NCI-H460 (cell line): Measurements from ENCODE around the gene DNAJC22. TPM values are rescaled to one million over a fixed set of nuclear protein-coding genes. Genes with fewer than 3 reads are reported as not detected.
"Not testable (repeated sequence)": the region's sequence is repeated elsewhere in the genome, so short reads cannot be mapped to it uniquely, and the experiment has no call there.

Source experiments
- DNase-seq: peaks from one replicate; pipeline ENCODE4 v3.0.0-alpha.2; 2016; ENCODE audit warnings: low read depth; ENCODE audit errors: extremely low read depth
- polyA plus RNA-seq: library from polyadenylated mRNA; depleted of rRNA; stranded (reverse); fragments of >200 nt; gene quantifications from 2 replicates; pipeline ENCODE4 v1.2.3, GENCODE V29; 2014; cell fraction: nucleus; rRNA removed
- total RNA-seq: library from RNA; depleted of rRNA; stranded (reverse); fragments of >200 nt; shearing (Covaris generic); gene quantifications from 2 replicates; pipeline ENCODE4 v1.2.3, GENCODE V29; 2014; rRNA removed

The DNAJC22 gene
- 1.7 and 2.2 TPM in 2 replicates for total RNA-seq
- polyA plus RNA-seq: 5.4 and 5.5 TPM in 2 replicates

- DNase-seq: no peak
Observed at GRCh38 chr12:49346659-49347310, at the start of gene DNAJC22. Gene DNAJC22 (plus strand): TSS chr12:49346888. CDS start chr12:49348873, 1,985 bp downstream.

GRCh38 chr12:49297695-49298060 is 49.0 kb upstream of the DNAJC22 start:
- no peak for DNase-seq

- DNase-seq: no peak
Observed at GRCh38 chr12:49298160-49298559, 48.5 kb upstream of the DNAJC22 start.

- no peak for DNase-seq
Observed at GRCh38 chr12:49301760-49302159, 44.9 kb upstream of the DNAJC22 start.

DNA sequence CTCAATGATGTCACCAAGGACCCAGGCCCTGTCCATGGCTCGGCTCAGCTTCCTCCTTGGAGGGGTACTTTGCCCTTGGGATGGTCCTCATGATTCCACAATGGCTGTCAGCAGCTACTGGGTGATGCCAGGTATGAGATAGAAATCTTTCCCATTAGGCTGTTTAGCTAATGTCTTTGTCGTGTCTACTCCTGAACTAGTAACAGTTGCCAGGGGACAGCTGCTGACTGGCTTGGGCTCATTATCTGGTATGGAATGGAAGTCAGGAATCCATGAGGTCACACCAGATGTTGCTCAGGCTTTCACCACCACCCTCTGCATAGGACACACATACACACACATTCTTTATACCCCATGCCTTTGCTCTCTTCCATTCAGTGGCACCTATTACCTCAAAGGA is 42.5 kb upstream of the DNAJC22 start:
- DNase-seq: no peak

DNA sequence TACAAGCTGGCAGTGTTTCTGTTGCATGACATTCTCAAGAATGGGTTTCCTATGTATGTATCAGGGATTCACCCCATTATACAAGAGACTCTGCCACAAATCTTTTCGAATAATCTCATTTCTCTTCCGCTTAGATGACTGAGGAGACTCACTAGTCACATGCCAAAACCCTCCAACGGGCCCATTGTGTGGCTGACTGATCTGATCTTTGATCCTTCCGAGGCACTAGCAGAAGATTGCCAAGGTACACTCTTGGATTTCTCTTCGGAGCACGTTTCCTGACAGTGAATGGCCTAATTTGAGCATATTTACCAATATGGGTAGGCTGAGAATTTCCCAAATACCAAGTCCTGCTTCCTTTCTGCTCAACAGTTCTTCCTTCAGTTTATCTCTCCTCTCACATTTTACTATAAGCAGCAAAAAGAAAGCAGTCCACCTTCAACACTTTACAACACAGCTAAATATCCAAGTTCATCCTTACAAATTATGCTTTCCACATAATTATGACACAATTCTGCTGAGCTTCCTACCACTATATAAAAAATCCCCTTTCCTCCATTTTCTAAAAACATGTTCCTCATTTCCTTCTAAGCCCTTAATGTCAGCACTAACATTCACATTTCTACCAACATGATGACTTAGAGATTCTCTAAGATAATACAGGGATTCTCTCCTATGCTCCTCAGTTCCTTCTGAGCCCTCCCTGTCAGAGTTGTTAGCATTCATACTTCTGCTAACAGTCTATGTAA is 40.8 kb upstream of the DNAJC22 start:
- no peak for DNase-seq

DNA sequence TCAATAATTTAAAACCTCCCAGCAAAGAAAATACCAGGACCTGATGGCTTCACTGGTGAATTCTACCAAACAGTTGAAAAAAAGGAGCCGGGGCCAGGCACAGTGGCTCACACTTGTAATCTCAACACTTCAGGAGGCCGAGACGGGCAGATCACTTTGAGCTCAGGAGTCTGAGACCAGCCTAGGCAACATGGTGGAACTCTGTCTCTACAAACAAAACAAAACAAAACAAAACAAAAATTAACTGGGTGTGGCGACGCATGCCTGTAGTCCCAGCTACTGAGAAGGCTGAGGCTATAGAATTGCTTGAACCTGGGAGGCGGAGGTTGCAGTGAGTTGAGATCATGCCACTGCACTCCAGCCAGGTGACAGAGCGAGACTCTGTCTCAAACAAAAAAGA is 37.3 kb upstream of the DNAJC22 start:
- no peak for DNase-seq

DNA sequence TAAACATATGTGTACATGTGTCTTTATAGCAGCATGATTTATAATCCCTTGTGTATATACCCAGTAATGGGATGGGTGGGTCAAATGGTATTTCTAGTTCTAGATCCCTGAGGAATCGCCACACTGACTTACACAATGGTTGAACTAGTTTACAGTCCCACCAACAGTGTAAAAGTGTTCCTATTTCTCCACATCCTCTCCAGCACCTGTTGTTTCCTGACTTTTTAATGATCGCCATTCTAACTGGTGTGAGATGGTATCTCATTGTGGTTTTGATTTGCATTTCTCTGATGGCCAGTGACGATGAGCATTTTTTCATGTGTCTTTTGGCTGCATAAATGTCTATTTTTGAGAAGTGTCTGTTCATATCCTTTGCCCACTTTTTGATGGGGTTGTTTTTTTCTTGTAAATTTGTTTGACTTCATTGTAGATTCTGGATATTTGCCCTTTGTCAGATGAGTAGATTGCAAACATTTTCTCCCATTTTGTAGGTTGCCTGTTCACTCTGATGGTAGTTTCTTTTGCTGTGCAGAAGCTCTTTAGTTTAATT is 36.2 kb upstream of the DNAJC22 start:
- DNase-seq: not testable (repeated sequence)

- DNase-seq: no peak
Observed at GRCh38 chr12:49314811-49315210, 31.9 kb upstream of the DNAJC22 start.

DNA sequence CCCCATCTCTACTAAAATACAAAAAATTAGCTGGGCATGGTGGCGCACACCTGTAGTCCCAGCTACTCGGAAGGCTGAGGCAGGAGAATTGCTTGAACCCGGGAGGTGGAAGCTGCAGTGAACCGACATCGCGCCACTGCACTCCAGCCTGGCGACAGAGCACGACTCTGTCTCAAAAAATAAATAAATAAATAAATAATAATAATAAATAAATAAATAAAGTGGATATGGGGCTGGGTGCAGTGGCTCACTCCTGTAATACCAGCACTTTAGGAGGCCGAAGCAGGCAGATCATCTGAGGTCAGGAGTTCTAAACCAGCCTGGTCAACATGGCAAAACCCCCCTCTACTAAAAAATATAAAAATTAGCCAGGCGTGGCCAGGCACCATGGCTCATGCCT is 29.6 kb upstream of the DNAJC22 start:
- not testable (repeated sequence) for DNase-seq

DNA sequence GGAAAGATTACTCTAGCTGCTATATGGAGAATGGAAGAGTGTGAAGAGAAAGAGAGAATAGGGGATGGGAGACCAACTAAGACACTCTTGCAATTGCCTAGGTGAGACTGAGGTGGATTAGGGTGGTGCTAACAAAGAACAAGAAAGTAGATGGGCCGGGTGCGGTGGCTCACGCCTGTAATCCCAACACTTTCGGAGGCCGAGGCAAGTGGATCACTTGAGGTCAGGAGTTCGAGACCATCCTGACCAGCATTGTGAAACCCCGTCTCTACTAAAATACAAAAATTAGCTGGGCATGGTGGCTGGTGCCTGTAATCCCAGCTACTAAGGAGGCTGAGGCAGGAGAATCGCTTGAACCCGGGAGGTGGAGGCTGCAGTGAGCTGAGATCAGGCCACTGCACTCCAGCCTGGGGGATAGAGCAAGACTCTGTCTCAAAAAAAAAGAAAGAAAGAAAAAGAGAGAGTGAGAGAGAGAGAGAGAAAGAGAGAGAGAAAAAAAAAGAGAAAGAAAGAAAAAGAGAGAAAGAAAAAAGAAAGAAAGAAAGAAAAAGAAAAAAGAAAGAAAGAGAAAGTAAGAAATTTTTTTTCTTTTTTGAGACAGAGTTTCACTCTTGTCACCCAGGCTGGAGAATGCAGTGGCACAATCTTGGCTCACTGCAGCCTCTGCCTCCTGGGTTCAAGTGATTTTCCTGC is 26.1 kb upstream of the DNAJC22 start:
- not testable (repeated sequence) for DNase-seq

- DNase-seq: no peak
Observed at GRCh38 chr12:49322367-49322707, 24.4 kb upstream of the DNAJC22 start.

GRCh38 chr12:49322708-49323523 is 23.8 kb upstream of the DNAJC22 start, which contains the start of gene TROAP:
Gene TROAP (plus strand): TSS chr12:49323255. CDS start chr12:49323609, 354 bp downstream.
- peak; percentile 99 for DNase-seq

DNA sequence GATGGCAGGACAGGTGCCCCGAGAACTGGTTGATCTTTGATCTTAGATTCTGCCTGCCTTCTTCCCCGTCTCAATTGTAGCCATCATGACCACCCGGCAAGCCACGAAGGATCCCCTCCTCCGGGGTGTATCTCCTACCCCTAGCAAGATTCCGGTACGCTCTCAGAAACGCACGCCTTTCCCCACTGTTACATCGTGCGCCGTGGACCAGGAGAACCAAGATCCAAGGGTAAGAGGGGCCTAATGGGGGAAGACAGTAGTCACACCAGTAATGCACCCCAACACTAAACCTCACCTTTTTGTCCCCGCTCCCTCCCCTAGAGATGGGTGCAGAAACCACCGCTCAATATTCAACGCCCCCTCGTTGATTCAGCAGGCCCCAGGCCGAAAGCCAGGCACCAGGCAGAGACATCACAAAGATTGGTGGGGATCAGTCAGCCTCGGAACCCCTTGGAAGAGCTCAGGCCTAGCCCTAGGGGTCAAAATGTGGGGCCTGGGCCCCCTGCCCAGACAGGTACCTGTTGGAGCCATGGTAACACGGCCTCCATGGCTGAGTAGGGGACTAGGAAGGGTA is 23.1 kb upstream of the DNAJC22 start:
- no peak for DNase-seq

DNA sequence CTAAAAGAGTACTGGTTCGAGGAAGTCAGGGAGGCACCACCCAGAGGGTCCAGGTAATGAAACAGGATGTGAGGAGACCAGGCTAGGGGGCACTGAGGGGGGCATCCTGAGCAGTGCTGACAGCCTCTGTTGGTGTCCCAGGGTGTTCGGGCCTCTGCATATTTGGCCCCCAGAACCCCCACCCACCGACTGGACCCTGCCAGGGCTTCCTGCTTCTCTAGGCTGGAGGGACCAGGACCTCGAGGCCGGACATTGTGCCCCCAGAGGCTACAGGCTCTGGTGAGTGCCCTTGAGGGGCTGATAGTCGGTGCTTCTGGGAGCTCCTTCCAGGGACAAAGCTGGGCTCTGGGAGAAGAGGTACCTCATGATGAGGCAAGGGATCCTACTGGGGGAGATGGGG is 21.1 kb upstream of the DNAJC22 start:
- DNase-seq: no peak

DNA sequence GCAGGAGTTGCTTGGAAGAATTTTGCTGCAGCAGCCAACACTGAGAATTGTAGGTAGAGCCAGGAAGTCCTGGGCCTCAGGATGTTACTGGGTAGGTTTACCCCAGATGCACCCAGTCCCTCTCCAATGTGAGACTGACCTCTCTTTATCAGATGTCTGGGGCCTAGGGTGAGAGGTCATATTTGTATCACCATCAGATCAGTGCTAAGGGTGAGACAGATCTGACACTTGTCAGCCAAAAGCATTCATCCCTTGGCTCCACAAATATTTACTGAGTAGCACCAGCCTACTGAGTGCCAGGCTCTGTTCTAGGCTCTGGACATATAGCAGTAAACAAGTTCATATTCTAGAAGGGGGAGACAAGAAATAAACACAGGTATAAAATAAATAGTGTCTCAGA is 19.3 kb upstream of the DNAJC22 start:
- DNase-seq: no peak

DNA sequence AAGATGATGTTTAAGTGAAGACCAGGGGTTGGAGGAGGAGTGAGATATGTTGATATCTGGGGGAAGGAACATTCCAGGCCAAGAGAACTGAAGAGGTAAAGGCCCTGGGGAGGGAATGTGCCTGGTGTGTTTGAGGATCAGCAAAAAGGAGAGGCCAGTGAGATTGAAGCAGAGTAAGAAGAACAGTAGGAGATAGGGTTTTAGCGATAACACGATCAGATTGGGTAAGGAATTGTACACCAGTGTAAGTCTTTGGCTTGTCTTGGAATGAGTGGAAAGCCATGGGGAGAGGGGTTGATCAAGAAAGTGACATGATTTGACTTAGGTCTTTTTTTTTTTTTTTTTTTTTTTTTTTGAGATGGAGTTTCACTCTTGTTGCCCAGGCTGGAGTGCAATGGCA is 18.8 kb upstream of the DNAJC22 start:
- DNase-seq: no peak

DNA sequence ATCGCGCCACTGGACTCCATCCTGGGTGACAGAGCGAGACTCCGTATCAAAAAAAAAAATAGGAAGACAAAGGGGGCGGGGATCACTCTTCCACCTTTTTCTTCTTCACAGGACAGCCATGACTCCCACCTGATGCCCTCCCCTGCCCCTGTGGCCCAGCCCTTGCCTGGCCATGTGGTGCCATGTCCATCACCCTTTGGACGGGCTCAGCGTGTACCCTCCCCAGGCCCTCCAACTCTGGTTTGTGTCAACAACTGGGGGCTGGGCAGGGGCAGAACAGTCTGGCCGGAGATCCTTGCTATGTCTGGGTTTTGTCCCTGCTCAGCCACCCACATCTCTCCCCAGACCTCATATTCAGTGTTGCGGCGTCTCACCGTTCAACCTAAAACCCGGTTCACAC is 17.9 kb upstream of the DNAJC22 start:
- no peak for DNase-seq

- DNase-seq: no peak
Observed at GRCh38 chr12:49330032-49330619, 16.6 kb upstream of the DNAJC22 start.
